GM12878 (cell line): ENCODE data around the gene SETD2.

Experiments
- CBFB ChIP-seq: IDR thresholded peaks from 2 replicates; pipeline ENCODE4 v1.6.1; 2016; ENCODE audit warnings: antibody characterized with exemption, low read depth
- POLR2AphosphoS5 ChIP-seq: IDR thresholded peaks from 2 replicates; pipeline ENCODE4 v1.6.1; 2011; ENCODE audit warnings: mild to moderate bottlenecking, low read length, inconsistent platforms
- SUZ12 ChIP-seq: fragments of 200-600 bp; sonication (generic); IDR thresholded peaks from one replicate; pipeline ENCODE4 v1.6.1; 2018; ENCODE audit warnings: antibody characterized with exemption, mild to moderate bottlenecking; ENCODE audit not compliant: unreplicated experiment
- YBX1 ChIP-seq: fragments of 450-650 bp; IDR thresholded peaks from 2 replicates; pipeline ENCODE4 v1.6.1; 2016; ENCODE audit warnings: antibody characterized with exemption
- TF ChIP-seq, protein P1 (sequence below): IDR thresholded peaks from 2 replicates; pipeline ENCODE4 v1.6.1; 2012; ENCODE audit warnings: low read depth, low read length, improper control_type of control experiment
- TF ChIP-seq, protein P2 (sequence below), 3 experiments: IDR thresholded peaks in 2 of 3; conservative IDR thresholded peaks in 1 of 3; 2 replicates each; pipeline ENCODE4 v1.5.1; 2011; ENCODE audit warnings: low read depth in 3 of 3, low read length in 3 of 3, mild to moderate bottlenecking in 3 of 3, control low read depth in 2 of 3, moderate library complexity in 2 of 3, inconsistent platforms in 1 of 3, mixed read lengths in 1 of 3; ENCODE audit not compliant: control insufficient read depth in 2 of 3, insufficient read depth in 1 of 3; ENCODE audit errors: extremely low read depth in 1 of 3
- TF ChIP-seq, protein P3 (sequence below): fragments of 450-650 bp; IDR thresholded peaks from 2 replicates; pipeline ENCODE4 v1.6.1; 2017; ENCODE audit warnings: mild to moderate bottlenecking, low read depth, inconsistent platforms; ENCODE audit not compliant: poor library complexity, severe bottlenecking

DNA sequence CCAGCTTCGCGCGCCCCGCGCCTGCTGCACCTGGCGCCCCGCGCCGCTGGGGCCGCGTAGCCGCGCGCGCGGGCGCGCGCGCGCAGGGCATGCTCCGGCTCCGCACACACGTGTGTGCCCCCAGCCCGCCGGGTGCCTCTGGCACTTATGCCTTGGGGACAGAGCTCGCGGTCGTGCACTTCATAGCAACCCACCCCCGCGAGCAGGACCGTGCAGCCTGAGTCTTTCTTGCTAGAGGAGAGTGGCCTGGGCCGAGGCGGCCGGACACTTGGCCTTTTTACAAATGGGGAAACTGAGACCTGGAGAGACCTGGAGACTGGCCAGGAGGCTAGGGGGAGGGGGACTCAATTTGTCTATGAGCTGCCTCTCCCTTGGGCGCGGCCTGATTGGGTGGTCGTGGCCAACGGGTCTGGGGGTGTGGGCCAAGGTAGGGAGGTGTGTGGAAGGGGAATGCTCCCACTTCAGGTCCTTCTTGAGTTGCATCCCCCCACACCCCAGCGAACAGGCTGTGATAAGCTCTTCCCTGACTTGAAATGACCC, 183.9 kb downstream of the SETD2 start:
- TF ChIP-seq SUZ12 (no peak), YBX1 (no peak), CBFB (no peak), POLR2AphosphoS5 (no peak)
- TF ChIP-seq, protein P1, sequence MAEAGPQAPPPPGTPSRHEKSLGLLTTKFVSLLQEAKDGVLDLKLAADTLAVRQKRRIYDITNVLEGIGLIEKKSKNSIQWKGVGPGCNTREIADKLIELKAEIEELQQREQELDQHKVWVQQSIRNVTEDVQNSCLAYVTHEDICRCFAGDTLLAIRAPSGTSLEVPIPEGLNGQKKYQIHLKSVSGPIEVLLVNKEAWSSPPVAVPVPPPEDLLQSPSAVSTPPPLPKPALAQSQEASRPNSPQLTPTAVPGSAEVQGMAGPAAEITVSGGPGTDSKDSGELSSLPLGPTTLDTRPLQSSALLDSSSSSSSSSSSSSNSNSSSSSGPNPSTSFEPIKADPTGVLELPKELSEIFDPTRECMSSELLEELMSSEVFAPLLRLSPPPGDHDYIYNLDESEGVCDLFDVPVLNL, result no peak
- TF ChIP-seq, protein P2, sequence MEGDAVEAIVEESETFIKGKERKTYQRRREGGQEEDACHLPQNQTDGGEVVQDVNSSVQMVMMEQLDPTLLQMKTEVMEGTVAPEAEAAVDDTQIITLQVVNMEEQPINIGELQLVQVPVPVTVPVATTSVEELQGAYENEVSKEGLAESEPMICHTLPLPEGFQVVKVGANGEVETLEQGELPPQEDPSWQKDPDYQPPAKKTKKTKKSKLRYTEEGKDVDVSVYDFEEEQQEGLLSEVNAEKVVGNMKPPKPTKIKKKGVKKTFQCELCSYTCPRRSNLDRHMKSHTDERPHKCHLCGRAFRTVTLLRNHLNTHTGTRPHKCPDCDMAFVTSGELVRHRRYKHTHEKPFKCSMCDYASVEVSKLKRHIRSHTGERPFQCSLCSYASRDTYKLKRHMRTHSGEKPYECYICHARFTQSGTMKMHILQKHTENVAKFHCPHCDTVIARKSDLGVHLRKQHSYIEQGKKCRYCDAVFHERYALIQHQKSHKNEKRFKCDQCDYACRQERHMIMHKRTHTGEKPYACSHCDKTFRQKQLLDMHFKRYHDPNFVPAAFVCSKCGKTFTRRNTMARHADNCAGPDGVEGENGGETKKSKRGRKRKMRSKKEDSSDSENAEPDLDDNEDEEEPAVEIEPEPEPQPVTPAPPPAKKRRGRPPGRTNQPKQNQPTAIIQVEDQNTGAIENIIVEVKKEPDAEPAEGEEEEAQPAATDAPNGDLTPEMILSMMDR (IDR thresholded peaks at IDR 0.05 in 2 of 3, conservative IDR thresholded peaks at IDR 0.05 in 1 of 3; ENCODE audit: control insufficient read depth in 2 of 3, extremely low read depth in 1 of 3, insufficient read depth in 1 of 3, low read depth in 3 of 3, low read length in 3 of 3), result no peak
- TF ChIP-seq, protein P3, sequence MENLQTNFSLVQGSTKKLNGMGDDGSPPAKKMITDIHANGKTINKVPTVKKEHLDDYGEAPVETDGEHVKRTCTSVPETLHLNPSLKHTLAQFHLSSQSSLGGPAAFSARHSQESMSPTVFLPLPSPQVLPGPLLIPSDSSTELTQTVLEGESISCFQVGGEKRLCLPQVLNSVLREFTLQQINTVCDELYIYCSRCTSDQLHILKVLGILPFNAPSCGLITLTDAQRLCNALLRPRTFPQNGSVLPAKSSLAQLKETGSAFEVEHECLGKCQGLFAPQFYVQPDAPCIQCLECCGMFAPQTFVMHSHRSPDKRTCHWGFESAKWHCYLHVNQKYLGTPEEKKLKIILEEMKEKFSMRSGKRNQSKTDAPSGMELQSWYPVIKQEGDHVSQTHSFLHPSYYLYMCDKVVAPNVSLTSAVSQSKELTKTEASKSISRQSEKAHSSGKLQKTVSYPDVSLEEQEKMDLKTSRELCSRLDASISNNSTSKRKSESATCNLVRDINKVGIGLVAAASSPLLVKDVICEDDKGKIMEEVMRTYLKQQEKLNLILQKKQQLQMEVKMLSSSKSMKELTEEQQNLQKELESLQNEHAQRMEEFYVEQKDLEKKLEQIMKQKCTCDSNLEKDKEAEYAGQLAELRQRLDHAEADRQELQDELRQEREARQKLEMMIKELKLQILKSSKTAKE, result no peak
